H1 (cell line): ENCODE results near the gene USB1. TPM values are rescaled to one million over a fixed set of nuclear protein-coding genes. Genes with fewer than 3 reads are reported as not detected.

Experiments used
- CTCF ChIA-PET: fragments of 300-600 bp; sonication (Branson Sonifier 250); formaldehyde crosslinking; loops from one replicate; lab custom pipeline; 2021; ENCODE audit not compliant: partially characterized antibody; lab: Charles Lee
- POLR2A ChIA-PET: fragments of 300-600 bp; sonication (Branson Sonifier 250); formaldehyde crosslinking; loops from one replicate; lab custom pipeline; 2021; ENCODE audit warnings: inconsistent platforms; ENCODE audit not compliant: partially characterized antibody; lab: Charles Lee
- DNase-seq, 2 experiments: peaks; one replicate each; pipeline versions ENCODE4 v3.0.0 to v3.0.0-alpha.2; 2010 to 2022; ENCODE audit warnings: low spot score in 2 of 2, low read depth in 1 of 2, mixed read lengths in 1 of 2
- FAIRE-seq: peaks from 2 replicates; lab custom pipeline; 2011; peaks lifted over from hg19 to GRCh38; lab: Jason Lieb, UNC
- H2AFZ ChIP-seq: 2 replicates; pipeline ENCODE4 v1.8.1; 2012; ENCODE audit warnings: low read length, inconsistent platforms
- H2AK5ac ChIP-seq: 2 replicates; pipeline ENCODE4 v1.6.1; 2013; ENCODE audit warnings: low read depth, low read length
- H2BK120ac ChIP-seq: replicated peaks from 2 replicates; pipeline ENCODE3; 2013; ENCODE audit warnings: low read depth, low read length, inconsistent platforms
- H2BK12ac ChIP-seq: 2 replicates; pipeline ENCODE4 v1.6.1; 2013; ENCODE audit warnings: low read depth, low read length
- H2BK15ac ChIP-seq: 2 replicates; pipeline ENCODE4 v1.6.1; 2013; ENCODE audit warnings: low read length
- H2BK20ac ChIP-seq: 2 replicates; pipeline ENCODE4 v1.6.1; 2013; ENCODE audit warnings: low read length
- H2BK5ac ChIP-seq: 2 replicates; pipeline ENCODE4 v1.6.1; 2013; ENCODE audit warnings: low read depth, low read length
- H3K14ac ChIP-seq: 2 replicates; pipeline ENCODE4 v1.6.1; 2013; ENCODE audit warnings: inconsistent platforms; ENCODE audit not compliant: insufficient read length
- H3K18ac ChIP-seq: 2 replicates; pipeline ENCODE4 v1.6.1; 2013; ENCODE audit warnings: low read length; ENCODE audit errors: extremely low read depth
- H3K23ac ChIP-seq: 2 replicates; pipeline ENCODE4 v1.6.1; 2013; ENCODE audit warnings: inconsistent platforms; ENCODE audit not compliant: insufficient read length
- H3K23me2 ChIP-seq: 2 replicates; pipeline ENCODE4 v1.6.1; 2013; ENCODE audit warnings: low read depth, low read length
- H3K27ac ChIP-seq: 2 replicates; pipeline ENCODE4 v1.6.1; 2011; ENCODE audit warnings: low read depth, low read length, inconsistent platforms
- H3K27me3 ChIP-seq, 4 experiments: replicated peaks in 1 of 4; 1 replicate in 1 of 4; 2 replicates in 3 of 4; pipeline versions ENCODE4 v1.6.1 to v1.8.1; 2011 to 2013; ENCODE audit warnings: low read length in 3 of 4, mild to moderate bottlenecking in 3 of 4, inconsistent platforms in 2 of 4, mixed read lengths in 2 of 4, moderate library complexity in 1 of 4; ENCODE audit not compliant: control insufficient read depth in 3 of 4, insufficient read depth in 3 of 4; ENCODE audit errors: extremely low read depth in 1 of 4
- H3K36me3 ChIP-seq, 4 experiments: 2 replicates each; pipeline versions ENCODE4 v1.6.1 to v1.8.1; 2011 to 2013; ENCODE audit warnings: mild to moderate bottlenecking in 4 of 4, low read length in 3 of 4, moderate library complexity in 2 of 4, control low read depth in 1 of 4, inconsistent platforms in 1 of 4; ENCODE audit not compliant: insufficient read depth in 4 of 4, control insufficient read depth in 2 of 4
- H3K4ac ChIP-seq: replicated peaks from 2 replicates; pipeline ENCODE3; 2013; ENCODE audit warnings: low read length, low read depth, mixed read lengths, inconsistent platforms; ENCODE audit not compliant: insufficient read length
- H3K4me1 ChIP-seq, 4 experiments: replicated peaks in 1 of 4; 1 replicate in 1 of 4; 2 replicates in 3 of 4; pipeline versions ENCODE4 v1.6.1 to v1.8.1; 2011 to 2013; ENCODE audit warnings: low read length in 3 of 4, inconsistent platforms in 2 of 4, mixed read lengths in 1 of 4; ENCODE audit not compliant: insufficient read depth in 4 of 4, control insufficient read depth in 3 of 4
- H3K4me2 ChIP-seq, 2 experiments: 2 replicates each; pipeline versions ENCODE4 v1.6.1 to v1.8.1; 2011 to 2013; ENCODE audit warnings: low read depth in 2 of 2, low read length in 2 of 2, control low read depth in 1 of 2, inconsistent platforms in 1 of 2, mild to moderate bottlenecking in 1 of 2; ENCODE audit not compliant: insufficient read depth in 1 of 2
- H3K4me3 ChIP-seq, 4 experiments: fragments of 200-600, 300-600 bp in 1 of 4; sonication (generic), shearing (Covaris generic), sonication (Bioruptor Twin) in 1 of 4; 2 replicates each; pipeline versions ENCODE4 v1.5.1 to v1.8.1; 2011 to 2016; ENCODE audit warnings: low read length in 4 of 4, low read depth in 3 of 4, control low read depth in 2 of 4, inconsistent platforms in 2 of 4, mild to moderate bottlenecking in 2 of 4, mixed read lengths in 1 of 4, moderate library complexity in 1 of 4; ENCODE audit not compliant: insufficient read depth in 2 of 4; ENCODE audit errors: extremely low read depth in 1 of 4
- H3K56ac ChIP-seq: replicated peaks from 2 replicates; pipeline ENCODE3; 2013; ENCODE audit warnings: low read depth, mild to moderate bottlenecking, mixed read lengths, low read length, inconsistent platforms; ENCODE audit not compliant: insufficient read length
- H3K79me1 ChIP-seq: 2 replicates; pipeline ENCODE4 v1.6.1; 2013; ENCODE audit warnings: low read depth, low read length, control low read depth
- H3K79me2 ChIP-seq, 2 experiments: 2 replicates each; pipeline versions ENCODE4 v1.6.1 to v1.8.1; 2012 to 2013; ENCODE audit warnings: low read length in 2 of 2, mild to moderate bottlenecking in 2 of 2, inconsistent platforms in 1 of 2; ENCODE audit not compliant: insufficient read depth in 2 of 2, control insufficient read depth in 1 of 2
- H3K9ac ChIP-seq, 4 experiments: replicated peaks in 1 of 4; 1 replicate in 1 of 4; 2 replicates in 3 of 4; pipeline versions ENCODE4 v1.6.1 to v1.8.1; 2011 to 2013; ENCODE audit warnings: low read depth in 3 of 4, low read length in 3 of 4, control low read depth in 2 of 4, mild to moderate bottlenecking in 2 of 4, moderate library complexity in 2 of 4, inconsistent platforms in 1 of 4; ENCODE audit errors: extremely low read depth in 1 of 4
- H3K9me3 ChIP-seq, 2 experiments: 2 replicates each; pipeline versions ENCODE4 v1.6.1 to v1.8.1; 2012 to 2013; ENCODE audit warnings: mild to moderate bottlenecking in 2 of 2, moderate library complexity in 2 of 2, control low read depth in 1 of 2, inconsistent platforms in 1 of 2, low read depth in 1 of 2, low read length in 1 of 2, mixed read lengths in 1 of 2; ENCODE audit not compliant: insufficient read depth in 2 of 2
- H4K20me1 ChIP-seq, 2 experiments: replicated peaks in 1 of 2; 2 replicates each; pipeline versions ENCODE3 to v1.8.1; 2011 to 2013; ENCODE audit warnings: inconsistent platforms in 2 of 2, low read length in 2 of 2, mild to moderate bottlenecking in 1 of 2; ENCODE audit not compliant: insufficient read depth in 2 of 2, control insufficient read depth in 1 of 2
- H4K5ac ChIP-seq: 2 replicates; pipeline ENCODE4 v1.6.1; 2013; ENCODE audit warnings: low read length, low read depth, mixed read lengths, inconsistent platforms; ENCODE audit not compliant: insufficient read length
- H4K8ac ChIP-seq: 2 replicates; pipeline ENCODE4 v1.8.0; 2013; ENCODE audit warnings: mild to moderate bottlenecking, moderate library complexity, low read length, inconsistent platforms; ENCODE audit not compliant: insufficient read depth; ENCODE audit errors: extremely low read depth
- H4K91ac ChIP-seq: replicated peaks from 2 replicates; pipeline ENCODE3; 2013; ENCODE audit warnings: low read length, mixed read lengths, inconsistent platforms; ENCODE audit not compliant: insufficient read length
- BRCA1 ChIP-seq: IDR thresholded peaks from 2 replicates; pipeline ENCODE4 v1.6.1; 2012; ENCODE audit warnings: low read depth, low read length, improper control_type of control experiment
- CBX5 ChIP-seq: fragments of 300-800, 300-1000 bp; sonication (generic); IDR thresholded peaks from 2 replicates; pipeline ENCODE4 v1.7.1; 2016; ENCODE audit warnings: antibody characterized with exemption, low read length, low read depth
- CHD1 ChIP-seq: IDR thresholded peaks from 2 replicates; pipeline ENCODE4 v1.6.1; 2012; ENCODE audit warnings: low read depth, low read length, improper control_type of control experiment
- EP300 ChIP-seq, 2 experiments: IDR thresholded peaks; 1 replicate in 1 of 2; 2 replicates in 1 of 2; pipeline ENCODE4 v1.6.1; 2011 to 2012; ENCODE audit warnings: low read depth in 2 of 2, low read length in 2 of 2, mild to moderate bottlenecking in 2 of 2, borderline replicate concordance in 1 of 2, inconsistent platforms in 1 of 2, moderate library complexity in 1 of 2
- HDAC6 ChIP-seq: IDR thresholded peaks from one replicate; pipeline ENCODE4 v1.7.1; 2012; ENCODE audit warnings: low read depth, mild to moderate bottlenecking, inconsistent platforms, low read length, moderate library complexity
- NRF1 ChIP-seq: IDR thresholded peaks from 2 replicates; pipeline ENCODE4 v1.6.1; 2011; ENCODE audit warnings: mild to moderate bottlenecking, low read depth, low read length, improper control_type of control experiment
- RNF2 ChIP-seq: fragments of 200-900, 300-1000 bp; sonication (generic); IDR thresholded peaks from 2 replicates; pipeline ENCODE4 v1.7.1; 2016; ENCODE audit warnings: borderline replicate concordance, low read depth, mild to moderate bottlenecking, antibody characterized with exemption, low read length; ENCODE audit not compliant: poor library complexity, severe bottlenecking; ENCODE audit errors: missing control alignments
- SIRT6 ChIP-seq: IDR thresholded peaks from one replicate; pipeline ENCODE4 v1.7.1; 2012; ENCODE audit warnings: low read length, inconsistent platforms
- SUZ12 ChIP-seq: fragments of 200-600 bp; sonication (generic); IDR thresholded peaks from 2 replicates; pipeline ENCODE4 v1.6.1; 2012; ENCODE audit warnings: mild to moderate bottlenecking, inconsistent platforms, low read length, moderate library complexity, mixed read lengths
- YY1 ChIP-seq: IDR thresholded peaks from 2 replicates; pipeline ENCODE4 v1.6.1; 2011; ENCODE audit warnings: low read depth, mild to moderate bottlenecking, low read length
- WGBS, 2 experiments: shearing (Covaris generic) in 1 of 2; methylation state at CpG; one replicate each; pipeline versions ENCODE4 v1.1.6 to v1.1.7; 2013 to 2015; ENCODE audit warnings: low lambda C conversion rate in 2 of 2, mixed read lengths in 2 of 2, inconsistent platforms in 1 of 2, low coverage in 1 of 2, missing lambda C conversion rate in 1 of 2; ENCODE audit not compliant: insufficient replicate concordance in 2 of 2, insufficient coverage in 1 of 2, insufficient read length in 1 of 2; ENCODE audit errors: extremely low coverage in 1 of 2, missing lambda C conversion rate in 1 of 2; 5-methylcytosine and 5-hydroxymethylcytosine counted together
- polyA plus RNA-seq, 7 experiments: library from polyadenylated mRNA; depleted of rRNA in 3 of 7; stranded (reverse) in 5 of 7; unstranded in 2 of 7; fragments of >200 nt in 5 of 7; fragments of 200-250 nt in 2 of 7; gene quantifications; 1 replicate in 5 of 7; 2 replicates in 1 of 7; 4 replicates in 1 of 7; pipeline versions ENCODE4 v1.2.1 to v1.2.3, GENCODE V29; 2011 to 2013; ENCODE audit warnings: missing spikeins in 2 of 7, mixed read lengths in 2 of 7
- total RNA-seq: library from RNA; stranded (reverse); fragmentation: NEBNext Ultra II Directional; extraction: Animal tissue kit (Norgen Biotek cat#: 25700); gene quantifications from 2 replicates; pipeline ENCODE4 v1.2.1, GENCODE V29; 2021
- TF ChIP-seq, protein P1 (sequence below): IDR thresholded peaks from 2 replicates; pipeline ENCODE4 v1.6.1; 2012; ENCODE audit warnings: inconsistent platforms

The USB1 gene
- total and polyA plus RNA-seq, 2 of the 8 experiments (the other 6 are each of a cell fraction or from before 2014, with no cell fraction given) = 65.4 to 75.9 TPM

DNA sequence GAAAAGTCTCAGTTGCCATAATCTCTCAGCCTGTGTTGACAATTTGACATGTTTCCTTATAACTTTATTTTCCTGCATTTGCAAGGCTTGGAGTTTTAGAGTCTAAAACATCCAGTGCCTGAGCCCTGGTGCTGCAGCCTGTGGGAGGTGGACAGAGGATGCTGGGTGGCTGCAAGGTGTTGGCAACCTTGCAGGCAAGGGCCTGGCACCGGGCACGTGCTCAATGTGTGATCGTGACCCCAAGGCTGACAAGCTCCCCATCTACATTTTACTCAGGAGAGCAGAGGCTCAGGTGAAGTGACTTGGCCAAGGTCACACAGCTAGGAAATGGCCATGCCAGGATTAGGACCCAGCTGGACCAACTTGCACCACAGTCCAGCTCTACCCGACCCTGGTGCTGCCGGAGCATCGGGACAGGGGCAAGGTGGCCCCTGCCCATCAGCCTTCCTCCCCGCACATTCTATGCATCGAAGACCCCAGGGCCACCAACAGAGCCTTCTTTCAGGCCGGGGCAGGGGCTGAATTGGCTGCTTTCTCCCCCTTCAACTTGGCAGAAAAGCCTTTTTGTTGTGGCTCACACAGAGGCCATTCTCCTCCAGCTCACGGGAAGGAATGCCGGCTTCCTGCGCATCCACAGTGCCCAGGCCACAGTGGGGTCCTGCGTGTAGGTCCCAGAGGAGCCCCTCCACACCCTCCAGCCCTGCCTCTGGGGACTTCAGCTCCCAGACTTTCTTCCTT lies 47.5 kb downstream of the USB1 start:
- POLR2A ChIA-PET = interaction anchor here (0.6 to 1.8 kb wide), 7 partner anchors 11 to 109 kb away, joined by 3 to 5 read pairs (median 3); partner anchors contain the start of gene CFAP20
- DNase-seq = peak in 1 of 2 experiments; percentile 42
- Histone ChIP-seq H2BK5ac (no peak overlapping the region), H3K79me1 (no peaks in the 10 kb centered on the region), H2BK12ac (no peak overlapping the region), H2BK120ac (no peak overlapping the region), H3K18ac (no peak overlapping the region), H3K56ac (no peak overlapping the region), H4K5ac (no peak overlapping the region), H4K20me1 (no peaks in the 10 kb centered on the region), H3K9me3 (no peaks in the 10 kb centered on the region), H3K36me3 (peaks cover 0 to 6% (median 2%) of the 10 kb centered on the region in 4 experiments; a peak in 3 of 8 replicates), H4K91ac (no peak overlapping the region), H3K27me3 (no peaks in the 10 kb centered on the region), H3K14ac (no peak overlapping the region), H3K4me1 (peaks cover 0 to 15% (median 8%) of the 10 kb centered on the region in 4 experiments; a peak in 4 of 7 replicates), H3K4ac (no peak overlapping the region), H2BK20ac (no peak overlapping the region), H2AFZ (no peak overlapping the region), H3K9ac (no peak overlapping the region), H3K23me2 (no peaks in the 10 kb centered on the region), H3K79me2 (no peaks in the 10 kb centered on the region), H3K4me3 (no peak overlapping the region), H2BK15ac (no peak overlapping the region), H3K27ac (no peak overlapping the region), H2AK5ac (no peak overlapping the region), H3K23ac (no peak overlapping the region), H4K8ac (no peak overlapping the region), H3K4me2 (no peak overlapping the region)
- CTCF ChIA-PET = interaction anchor here (0.5 to 5.5 kb wide), 16 partner anchors 9 to 399 kb away, joined by 3 to 57 read pairs (median 4); no protein-coding TSS in a partner anchor
- no peak for FAIRE-seq
- 94% methylated on average over 13 of the region's 13 CpGs; no CpG with 5 or more reads in 1 of the 2 experiments for WGBS, 2 experiments
- TF ChIP-seq, protein P1, sequence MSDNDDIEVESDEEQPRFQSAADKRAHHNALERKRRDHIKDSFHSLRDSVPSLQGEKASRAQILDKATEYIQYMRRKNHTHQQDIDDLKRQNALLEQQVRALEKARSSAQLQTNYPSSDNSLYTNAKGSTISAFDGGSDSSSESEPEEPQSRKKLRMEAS = no peak
- TF ChIP-seq CHD1 (no peak), EP300 (IDR thresholded peaks at IDR 0.05; ENCODE audit: borderline replicate concordance in 1 of 2, low read depth in 2 of 2, low read length in 2 of 2) (no peak), SIRT6 (no peak), BRCA1 (no peak), SUZ12 (no peak), CBX5 (no peak), NRF1 (no peak), HDAC6 (no peak), RNF2 (no peak), YY1 (no peak)
